Stimulated activated naive B cell treated with anti-CD40 and anti-IgM and Interleukin-4, amounts not matched to agents 10 μg/mL and 1 μg/mL and 100 μg/mL, for 72 hours (primary cell): ENCODE measurements around the gene TAS1R1.

ENCODE experiments used
- ATAC-seq, 2 donors: fragments of 150-1000 bp; cut with Tn5 transposase; replicated peaks; 2 replicates each; pipeline ENCODE4 v1.10.0; 2021; ENCODE audit warnings: moderate library complexity in 1 of 2
- DNase-seq: peaks from one replicate; pipeline ENCODE4 v3.0.0; 2021
- H3K27ac Mint-ChIP-seq: one replicate; pipeline ENCODE4 v1.8.0; 2022; ENCODE audit warnings: mild to moderate bottlenecking, mixed read lengths
- H3K27me3 Mint-ChIP-seq, 2 donors: one replicate each; pipeline ENCODE4 v1.8.0; 2022; ENCODE audit warnings: mixed read lengths in 2 of 2
- H3K36me3 Mint-ChIP-seq, 2 donors: one replicate each; pipeline ENCODE4 v1.8.0; 2022; ENCODE audit warnings: mixed read lengths in 2 of 2, mild to moderate bottlenecking in 1 of 2
- H3K4me1 Mint-ChIP-seq, 2 donors: one replicate each; pipeline ENCODE4 v1.8.0; 2022; ENCODE audit warnings: mixed read lengths in 2 of 2, mild to moderate bottlenecking in 1 of 2
- H3K4me3 Mint-ChIP-seq, 2 donors: one replicate each; pipeline ENCODE4 v1.8.0; 2022; ENCODE audit warnings: mild to moderate bottlenecking in 2 of 2, mixed read lengths in 2 of 2, moderate library complexity in 1 of 2
- H3K9me3 Mint-ChIP-seq, 2 donors: one replicate each; pipeline ENCODE4 v1.8.0; 2022; ENCODE audit warnings: mixed read lengths in 2 of 2, mild to moderate bottlenecking in 1 of 2

TAS1R1 gene

GRCh38 chr1:6512245-6512907, 42.7 kb upstream of the TAS1R1 start:
- peaks cover 0 to 11% of the 10 kb centered on the region in 2 donors for H3K27me3 Mint-ChIP-seq
- DNase-seq (no peak), ATAC-seq (no peak)
- H3K9me3 Mint-ChIP-seq, result no peaks in the 10 kb centered on the region
- H3K4me3 Mint-ChIP-seq, result no peak overlapping the region
- H3K4me1 Mint-ChIP-seq, result peaks cover 0 to 9% of the 10 kb centered on the region in 2 donors
- H3K27ac Mint-ChIP-seq, result no peak overlapping the region
- H3K36me3 Mint-ChIP-seq, result no peaks in the 10 kb centered on the region

- peaks cover 0 to 11% of the 10 kb centered on the region in 2 donors for H3K27me3 Mint-ChIP-seq
- H3K36me3 Mint-ChIP-seq, result no peaks in the 10 kb centered on the region
- H3K27ac Mint-ChIP-seq, result no peak overlapping the region
- DNase-seq (no peak), ATAC-seq (no peak)
- no peaks in the 10 kb centered on the region for H3K9me3 Mint-ChIP-seq
- H3K4me3 Mint-ChIP-seq, result no peak overlapping the region
- peaks cover 0 to 9% of the 10 kb centered on the region in 2 donors for H3K4me1 Mint-ChIP-seq
Measured at GRCh38 chr1:6512908-6513280, 42.2 kb upstream of the TAS1R1 start.

DNA sequence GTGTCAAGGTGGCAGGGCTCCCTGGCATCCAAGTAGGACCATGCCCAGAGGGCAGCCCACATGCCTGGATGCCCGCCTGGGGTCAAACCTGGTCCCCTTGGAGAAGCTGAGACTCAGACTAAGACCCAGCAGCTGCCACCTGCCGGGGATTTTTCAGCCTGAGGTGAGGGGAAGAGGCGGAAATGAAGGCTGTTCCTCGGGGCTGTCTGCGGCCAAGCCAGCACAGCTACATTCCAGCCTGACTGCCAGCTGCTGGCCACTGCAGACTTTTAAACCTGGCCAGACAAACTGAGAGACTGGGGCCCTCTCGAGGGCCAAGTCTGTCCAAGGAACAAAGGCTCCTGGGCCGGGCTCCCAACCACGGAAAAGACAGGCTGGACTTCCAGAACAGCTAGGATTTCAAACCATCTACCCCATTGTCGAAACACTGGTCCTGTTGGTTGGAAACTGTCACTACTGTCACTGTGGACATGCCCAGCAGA, 41.7 kb upstream of the TAS1R1 start:
- Mint-ChIP-seq H3K27ac (no peak overlapping the region), H3K4me3 (no peak overlapping the region), H3K4me1 (peaks cover 0 to 9% of the 10 kb centered on the region in 2 donors), H3K36me3 (no peaks in the 10 kb centered on the region), H3K9me3 (no peaks in the 10 kb centered on the region), H3K27me3 (peaks cover 0 to 9% of the 10 kb centered on the region in 2 donors)
- DNase-seq (no peak), ATAC-seq (no peak)

DNA sequence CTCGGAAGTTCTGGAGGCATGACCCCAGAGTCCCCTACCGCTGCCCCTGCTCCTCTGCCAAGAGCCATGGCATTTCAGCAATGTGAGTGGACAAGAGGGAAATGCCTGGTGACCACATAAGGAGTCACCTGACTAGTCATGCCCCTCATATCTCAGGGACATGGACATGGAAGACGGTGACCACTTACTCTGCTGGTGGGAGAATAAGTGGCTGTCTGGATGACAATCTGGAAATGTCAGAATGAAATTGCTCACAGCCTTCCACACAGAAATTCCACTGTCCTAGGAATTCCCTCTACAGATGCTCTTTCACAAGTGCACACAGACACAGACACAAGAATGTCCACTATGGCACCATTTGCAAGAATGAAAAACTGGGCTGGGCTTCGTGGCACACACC, 39.3 kb upstream of the TAS1R1 start:
- no peak overlapping the region for H3K4me3 Mint-ChIP-seq
- ATAC-seq (no peak), DNase-seq (no peak)
- no peaks in the 10 kb centered on the region for H3K27me3 Mint-ChIP-seq
- no peak overlapping the region for H3K27ac Mint-ChIP-seq
- H3K4me1 Mint-ChIP-seq, result no peaks in the 10 kb centered on the region
- no peaks in the 10 kb centered on the region for H3K9me3 Mint-ChIP-seq
- peaks cover 0 to 1% of the 10 kb centered on the region in 2 donors for H3K36me3 Mint-ChIP-seq

DNA sequence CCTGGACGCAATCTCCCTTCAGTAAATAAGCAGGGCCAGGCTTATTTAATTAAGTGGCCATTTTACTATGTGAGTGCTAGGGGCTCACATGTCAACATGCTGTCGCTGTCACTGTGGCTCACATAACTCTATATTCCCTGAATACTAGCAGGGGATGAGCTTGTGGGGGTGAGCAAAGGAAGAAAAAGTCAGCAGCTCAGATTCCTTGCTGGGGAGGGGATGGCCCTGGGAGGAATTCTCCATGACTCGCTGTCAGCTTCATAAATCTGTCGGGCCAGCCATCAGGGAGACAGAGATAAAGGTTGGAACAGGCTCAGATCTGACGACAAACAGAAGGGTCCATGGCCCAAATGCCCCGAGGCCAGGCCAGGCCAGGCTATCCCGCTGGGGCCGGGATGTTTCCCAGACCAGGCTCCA, 37.7 kb upstream of the TAS1R1 start:
- ATAC-seq, result no peak
- DNase-seq, result no peak
- H3K4me1 Mint-ChIP-seq, result no peaks in the 10 kb centered on the region
- H3K9me3 Mint-ChIP-seq, result no peaks in the 10 kb centered on the region
- H3K27ac Mint-ChIP-seq, result no peak overlapping the region
- no peak overlapping the region for H3K4me3 Mint-ChIP-seq
- H3K27me3 Mint-ChIP-seq, result no peaks in the 10 kb centered on the region
- H3K36me3 Mint-ChIP-seq, result peaks cover 0 to 3% of the 10 kb centered on the region in 2 donors

GRCh38 chr1:6519491-6519934, 35.6 kb upstream of the TAS1R1 start:
- Mint-ChIP-seq H3K27ac (no peak overlapping the region), H3K9me3 (no peaks in the 10 kb centered on the region), H3K4me1 (peaks cover 3 to 4% of the 10 kb centered on the region in 2 donors), H3K4me3 (no peak overlapping the region), H3K27me3 (no peaks in the 10 kb centered on the region), H3K36me3 (peaks cover 10 to 16% of the 10 kb centered on the region in 2 donors)
- ATAC-seq (no peak), DNase-seq (no peak)

DNA sequence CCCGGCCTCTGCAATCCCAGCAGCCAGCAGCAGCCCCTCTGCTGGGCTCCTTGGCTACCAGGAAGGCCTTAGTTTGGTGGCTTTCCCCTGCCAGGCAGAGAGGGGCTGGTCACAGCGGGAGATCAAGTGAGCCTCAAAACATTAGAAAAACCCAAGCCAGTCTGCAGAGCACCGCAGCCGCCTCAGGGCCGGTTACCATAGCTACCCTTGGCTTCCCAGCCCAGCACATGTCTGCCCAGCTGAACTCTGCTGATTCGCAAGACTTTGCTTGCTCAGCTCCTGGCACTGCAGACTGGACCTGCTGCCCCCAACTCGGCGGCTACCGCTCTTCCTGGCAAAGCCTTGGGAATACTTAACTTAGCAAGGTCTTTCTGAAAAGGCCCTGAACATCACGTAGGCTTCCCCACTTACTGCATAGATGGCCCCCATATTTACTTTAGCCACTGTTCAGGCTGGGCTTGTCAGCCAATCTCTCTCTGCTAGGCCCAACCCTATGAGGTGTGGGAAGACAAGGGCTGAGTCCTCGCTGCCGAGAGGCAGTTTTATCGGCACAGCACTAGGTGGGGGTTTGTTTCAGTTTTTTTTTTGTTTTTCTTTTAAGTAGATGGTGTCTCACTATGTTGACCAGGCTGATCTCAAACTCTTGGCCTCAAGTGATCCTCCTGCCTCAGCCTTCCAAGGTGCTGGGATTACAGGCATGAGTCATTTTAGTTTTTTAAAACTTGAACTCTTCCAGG, 35.0 kb upstream of the TAS1R1 start:
- Mint-ChIP-seq H3K27me3 (no peaks in the 10 kb centered on the region), H3K27ac (no peak overlapping the region), H3K4me3 (no peak overlapping the region), H3K9me3 (no peaks in the 10 kb centered on the region), H3K36me3 (peaks cover 10 to 16% of the 10 kb centered on the region in 2 donors), H3K4me1 (peaks cover 3 to 4% of the 10 kb centered on the region in 2 donors)
- no peak for DNase-seq
- no peak for ATAC-seq

DNA sequence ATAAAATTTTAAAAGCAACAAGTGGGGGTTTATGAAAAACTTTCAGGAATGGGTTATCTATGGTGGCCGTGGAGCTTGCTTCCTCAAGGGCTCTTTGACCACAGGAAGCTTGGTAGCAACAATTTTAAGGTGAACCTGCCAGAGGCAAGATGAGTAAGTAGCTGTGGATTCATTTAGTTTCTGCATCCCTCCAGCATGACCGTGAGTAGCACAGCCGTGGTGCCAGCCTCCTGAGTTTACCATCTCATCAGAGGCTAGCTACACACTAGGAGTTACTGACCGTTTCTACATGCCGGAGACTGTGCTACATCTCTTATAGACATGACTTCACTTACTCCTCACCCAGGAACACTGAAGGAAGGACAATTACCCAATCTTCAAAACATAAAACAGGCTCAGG, 33.6 kb upstream of the TAS1R1 start:
- peaks cover 17 to 18% of the 10 kb centered on the region in 2 donors for H3K36me3 Mint-ChIP-seq
- H3K4me3 Mint-ChIP-seq, result no peak overlapping the region
- H3K27me3 Mint-ChIP-seq, result no peaks in the 10 kb centered on the region
- no peaks in the 10 kb centered on the region for H3K9me3 Mint-ChIP-seq
- no peak for ATAC-seq
- peaks cover 4 to 6% of the 10 kb centered on the region in 2 donors for H3K4me1 Mint-ChIP-seq
- DNase-seq, result no peak
- peak overlapping the region; percentile 14 for H3K27ac Mint-ChIP-seq

DNA sequence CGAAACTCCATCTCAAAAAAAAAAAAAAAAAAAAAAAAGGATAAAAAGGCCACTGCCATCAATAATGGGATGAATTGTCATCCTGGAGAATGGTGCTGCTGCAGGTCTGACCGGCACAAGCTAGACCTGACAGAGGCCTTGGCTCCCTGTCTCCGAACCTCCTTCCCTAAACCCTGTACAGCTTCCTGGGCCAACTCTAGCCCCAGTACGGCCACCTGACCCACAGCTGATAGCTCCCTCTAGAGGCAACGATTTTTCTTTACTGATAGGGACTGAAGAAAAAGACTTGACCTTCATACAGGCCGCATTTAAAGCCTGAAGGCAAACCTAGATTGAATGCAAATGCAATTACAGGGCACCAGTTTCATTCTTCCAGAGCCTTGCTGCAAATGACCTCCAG, 31.5 kb upstream of the TAS1R1 start:
- DNase-seq (no peak), ATAC-seq (no peak)
- peaks cover 28% of the 10 kb centered on the region in 2 donors for H3K36me3 Mint-ChIP-seq
- H3K27ac Mint-ChIP-seq, result no peak overlapping the region
- peaks cover 4 to 8% of the 10 kb centered on the region in 2 donors for H3K4me1 Mint-ChIP-seq
- no peaks in the 10 kb centered on the region for H3K27me3 Mint-ChIP-seq
- H3K9me3 Mint-ChIP-seq, result no peaks in the 10 kb centered on the region
- no peak overlapping the region for H3K4me3 Mint-ChIP-seq

DNA sequence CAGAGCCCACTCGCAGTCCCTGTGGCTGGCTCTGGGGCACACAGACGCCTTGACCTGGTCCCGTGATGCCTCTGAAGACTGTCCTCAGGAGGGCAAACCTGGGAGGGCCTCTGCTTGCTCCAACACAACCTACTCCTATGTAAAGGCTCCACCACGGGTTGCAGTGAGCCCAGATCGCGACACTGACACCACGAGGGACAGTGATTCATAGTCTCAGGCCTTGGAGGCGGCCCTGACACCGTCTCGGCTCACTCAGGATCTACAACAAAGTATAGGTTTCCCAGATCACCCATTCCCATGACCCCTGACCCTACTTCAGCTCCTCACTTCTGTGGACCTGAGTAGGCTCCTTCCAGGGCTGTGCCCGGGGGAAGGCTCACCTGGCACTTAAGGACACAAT, 28.8 kb upstream of the TAS1R1 start:
- Mint-ChIP-seq H3K9me3 (no peaks in the 10 kb centered on the region), H3K27me3 (no peaks in the 10 kb centered on the region), H3K36me3 (peaks cover 37 to 40% of the 10 kb centered on the region in 2 donors), H3K27ac (peak overlapping the region; percentile 37), H3K4me3 (no peak overlapping the region), H3K4me1 (peaks cover 4 to 8% of the 10 kb centered on the region in 2 donors)
- ATAC-seq, result no peak
- no peak for DNase-seq

GRCh38 chr1:6528492-6528891, 26.6 kb upstream of the TAS1R1 start:
- DNase-seq, result no peak
- peak overlapping the region; percentile 75 for H3K27ac Mint-ChIP-seq
- no peak for ATAC-seq
- no peak overlapping the region for H3K4me3 Mint-ChIP-seq
- H3K9me3 Mint-ChIP-seq, result no peaks in the 10 kb centered on the region
- no peaks in the 10 kb centered on the region for H3K27me3 Mint-ChIP-seq
- H3K4me1 Mint-ChIP-seq, result peaks cover 4 to 8% of the 10 kb centered on the region in 2 donors
- H3K36me3 Mint-ChIP-seq, result peaks cover 46 to 49% of the 10 kb centered on the region in 2 donors

- H3K4me1 Mint-ChIP-seq, result peaks cover 0 to 8% of the 10 kb centered on the region in 2 donors
- no peaks in the 10 kb centered on the region for H3K27me3 Mint-ChIP-seq
- H3K9me3 Mint-ChIP-seq, result no peaks in the 10 kb centered on the region
- DNase-seq (no peak), ATAC-seq (no peak)
- no peak overlapping the region for H3K27ac Mint-ChIP-seq
- H3K36me3 Mint-ChIP-seq, result peaks cover 46 to 49% of the 10 kb centered on the region in 2 donors
- no peak overlapping the region for H3K4me3 Mint-ChIP-seq
Measured at GRCh38 chr1:6530504-6531160, 24.5 kb upstream of the TAS1R1 start.

GRCh38 chr1:6531996-6532395, 23.1 kb upstream of the TAS1R1 start:
- H3K9me3 Mint-ChIP-seq, result no peaks in the 10 kb centered on the region
- peaks cover 38 to 47% of the 10 kb centered on the region in 2 donors for H3K36me3 Mint-ChIP-seq
- no peak for ATAC-seq
- peaks cover 0 to 6% of the 10 kb centered on the region in 2 donors for H3K4me1 Mint-ChIP-seq
- no peak overlapping the region for H3K27ac Mint-ChIP-seq
- H3K4me3 Mint-ChIP-seq, result no peak overlapping the region
- DNase-seq, result no peak
- H3K27me3 Mint-ChIP-seq, result no peaks in the 10 kb centered on the region

GRCh38 chr1:6534248-6534822, 20.8 kb upstream of the TAS1R1 start:
- H3K36me3 Mint-ChIP-seq, result peaks cover 36 to 51% of the 10 kb centered on the region in 2 donors

More at GRCh38 chr1:6534248-6534822, 20.8 kb upstream of the TAS1R1 start:
- Mint-ChIP-seq H3K4me3 (no peak overlapping the region), H3K4me1 (peaks cover 5 to 10% of the 10 kb centered on the region in 2 donors), H3K27ac (no peak overlapping the region), H3K9me3 (no peaks in the 10 kb centered on the region), H3K27me3 (no peaks in the 10 kb centered on the region)
- DNase-seq, result no peak
- no peak for ATAC-seq
